Measurements from ENCODE around the gene BLOC1S5. TPM values are rescaled to one million over a fixed set of nuclear protein-coding genes. Genes with fewer than 3 reads are reported as not detected.

The BLOC1S5 gene
- total and polyA plus RNA-seq, 2 donors (not counting 3 experiments of a cell fraction or from before 2014, with no cell fraction given) = 3.9 to 19.1 TPM

- peak overlapping the region; percentile 23 for H3K4me2 ChIP-seq (ENCODE audit: insufficient read depth, low read length)
- H3K27me3 ChIP-seq (ENCODE audit: control insufficient read depth in 2 of 2, insufficient read depth in 2 of 2, low read length in 2 of 2) = no peaks in the 10 kb centered on the region
- H3K79me2 ChIP-seq (ENCODE audit: control insufficient read depth, insufficient read depth, low read length) = peaks cover 2% of the 10 kb centered on the region
- peaks cover 73% of the 10 kb centered on the region for H3K4me1 ChIP-seq (ENCODE audit: control insufficient read depth, extremely low read depth, insufficient read depth, low read length)
- no peaks in the 10 kb centered on the region for H3K36me3 ChIP-seq (ENCODE audit: control insufficient read depth in 2 of 2, extremely low read depth in 1 of 2, insufficient read depth in 2 of 2, low read length in 2 of 2)
- H3K9me3 ChIP-seq (replicated peaks; ENCODE audit: control insufficient read depth, insufficient read depth, low read length) = no peaks in the 10 kb centered on the region
- H3K9me1 ChIP-seq (replicated peaks; ENCODE audit: control insufficient read depth, extremely low read depth, insufficient read depth, low read length) = no peaks in the 10 kb centered on the region
- H2AFZ ChIP-seq (ENCODE audit: low read depth, low read length) = no peak overlapping the region
- peak overlapping the region; percentile 87 for H3K9ac ChIP-seq (replicated peaks; ENCODE audit: extremely low read depth, insufficient read depth, low read length)
- no peak for FAIRE-seq
- H3K27ac ChIP-seq (ENCODE audit: insufficient read depth, low read depth, low read length) = peak overlapping the region; percentile 96
- dilution Hi-C loops (cut with MboI; ENCODE audit: extremely low pct_ligation_motif_present, low sequenced_read_pairs) = no loop called here
- BruUV-seq (replicated peaks) = no TSS peak
- no peak for TF ChIP-seq POLR2AphosphoS5 (IDR thresholded peaks at IDR 0.05; ENCODE audit: insufficient read depth, low read depth, low read length)
- no peak for TF ChIP-seq MYC (IDR thresholded peaks at IDR 0.05; ENCODE audit: low read depth, low read length)
- TF ChIP-seq CTCF (IDR thresholded peaks at IDR 0.05; ENCODE audit: extremely low read depth in 1 of 2, insufficient read depth in 1 of 2, low read depth in 1 of 2, low read length in 2 of 2) = no peak
- TF ChIP-seq MAX (IDR thresholded peaks at IDR 0.05; ENCODE audit: insufficient read depth, insufficient read length) = no peak
- no peak for TF ChIP-seq GATA2 (IDR thresholded peaks at IDR 0.05; ENCODE audit: insufficient read depth, insufficient read length, low read depth, low read length)
- no peak for TF ChIP-seq FOS (IDR thresholded peaks at IDR 0.05; ENCODE audit: borderline replicate concordance, insufficient read depth, low read length)
- no peak for TF ChIP-seq JUN (IDR thresholded peaks at IDR 0.05; ENCODE audit: borderline replicate concordance, insufficient read depth, insufficient read length, low read depth)
- TF ChIP-seq EZH2 (IDR thresholded peaks at IDR 0.05; ENCODE audit: borderline replicate concordance, low read depth, low read length, severe bottlenecking) = no peak
- no peak for TF ChIP-seq POLR2A (IDR thresholded peaks at IDR 0.05; ENCODE audit: low read depth, low read length)
- DNase-seq (ENCODE audit: low read depth, low spot score) = no peak
- no peak overlapping the region for H3K4me3 ChIP-seq (replicated peaks in 1 of 3; ENCODE audit: insufficient read depth in 1 of 3, low read depth in 1 of 3, low read length in 3 of 3)
- intact Hi-C loops (cut with micrococcal nuclease) = no loop called here
- POLR2A ChIA-PET = interaction anchor here (0.6 to 2.8 kb wide), 4 partner anchors 86 to 94 kb away, joined by 4 to 15 read pairs (median 6); no protein-coding TSS in a partner anchor
- CTCF ChIA-PET = interaction anchor here (0.7 to 2.1 kb wide), 4 partner anchors 9 to 275 kb away, joined by 3 to 8 read pairs (median 4); no protein-coding TSS in a partner anchor
- no peaks in the 10 kb centered on the region for H4K20me1 ChIP-seq (replicated peaks; ENCODE audit: control insufficient read depth, extremely low read depth, insufficient read depth, low read length)
Observed at GRCh38 chr6:7997286-7997685, 66.9 kb downstream of the BLOC1S5 start.

All from endothelial cell of umbilical vein (primary cell).